Thyroid gland (tissue), 4 donors: ENCODE measurements around the gene TMEM52B.

Source experiments
- POLR2A ChIP-seq, 2 donors: fragments of 450-650 bp; IDR thresholded peaks; one replicate each; pipeline ENCODE4 v1.6.1; 2017; ENCODE audit warnings: antibody characterized with exemption in 2 of 2, mild to moderate bottlenecking in 2 of 2, moderate library complexity in 1 of 2
- TF ChIP-seq, protein P1 (sequence below), 6 experiments: fragments of 200-600 bp in 3 of 6; fragments of 450-650 bp in 3 of 6; sonication (generic) in 3 of 6; IDR thresholded peaks; one replicate each; pipeline ENCODE4 v1.5.1; 2016 to 2019; ENCODE audit warnings: antibody characterized with exemption in 6 of 6, mild to moderate bottlenecking in 2 of 6, inconsistent platforms in 1 of 6, moderate library complexity in 1 of 6

- TF ChIP-seq, protein P1, sequence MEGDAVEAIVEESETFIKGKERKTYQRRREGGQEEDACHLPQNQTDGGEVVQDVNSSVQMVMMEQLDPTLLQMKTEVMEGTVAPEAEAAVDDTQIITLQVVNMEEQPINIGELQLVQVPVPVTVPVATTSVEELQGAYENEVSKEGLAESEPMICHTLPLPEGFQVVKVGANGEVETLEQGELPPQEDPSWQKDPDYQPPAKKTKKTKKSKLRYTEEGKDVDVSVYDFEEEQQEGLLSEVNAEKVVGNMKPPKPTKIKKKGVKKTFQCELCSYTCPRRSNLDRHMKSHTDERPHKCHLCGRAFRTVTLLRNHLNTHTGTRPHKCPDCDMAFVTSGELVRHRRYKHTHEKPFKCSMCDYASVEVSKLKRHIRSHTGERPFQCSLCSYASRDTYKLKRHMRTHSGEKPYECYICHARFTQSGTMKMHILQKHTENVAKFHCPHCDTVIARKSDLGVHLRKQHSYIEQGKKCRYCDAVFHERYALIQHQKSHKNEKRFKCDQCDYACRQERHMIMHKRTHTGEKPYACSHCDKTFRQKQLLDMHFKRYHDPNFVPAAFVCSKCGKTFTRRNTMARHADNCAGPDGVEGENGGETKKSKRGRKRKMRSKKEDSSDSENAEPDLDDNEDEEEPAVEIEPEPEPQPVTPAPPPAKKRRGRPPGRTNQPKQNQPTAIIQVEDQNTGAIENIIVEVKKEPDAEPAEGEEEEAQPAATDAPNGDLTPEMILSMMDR (IDR thresholded peaks at IDR 0.05) = no peak
- no peak for TF ChIP-seq POLR2A (IDR thresholded peaks at IDR 0.05)
Observed at GRCh38 chr12:10241290-10241689, 62.5 kb downstream of the TMEM52B start.
